K562 (cell line): Measurements from ENCODE around the gene FCGR3A. TPM values are rescaled to one million over a fixed set of nuclear protein-coding genes. Genes with fewer than 3 reads are reported as not detected.

ENCODE experiments used
- CC2D1A ChIP-seq: fragments of 450-650 bp; IDR thresholded peaks from 2 replicates; pipeline ENCODE4 v1.6.1; 2017; ENCODE audit warnings: mild to moderate bottlenecking
- ETV5 ChIP-seq: sonication (generic); formaldehyde crosslinking; IDR thresholded peaks from 2 replicates; pipeline ENCODE4 v1.4.0; 2020; ENCODE audit warnings: low read depth, mild to moderate bottlenecking, missing genetic modification reagents
- FOXK2 ChIP-seq, 2 experiments: fragments of 450-650 bp; IDR thresholded peaks in 1 of 2; conservative IDR thresholded peaks in 1 of 2; 2 replicates each; pipeline ENCODE4 v1.6.1; 2016; ENCODE audit warnings: low read depth in 2 of 2, mild to moderate bottlenecking in 1 of 2
- HDAC2 ChIP-seq: fragments of 450-650 bp; IDR thresholded peaks from 2 replicates; pipeline ENCODE4 v1.6.1; 2016; ENCODE audit warnings: mild to moderate bottlenecking
- HDAC3 ChIP-seq: fragments of 450-650 bp; IDR thresholded peaks from 2 replicates; pipeline ENCODE4 v1.6.1; 2018; ENCODE audit warnings: borderline replicate concordance, mild to moderate bottlenecking, moderate library complexity; ENCODE audit not compliant: partially characterized antibody
- LCOR ChIP-seq: sonication (generic); formaldehyde crosslinking; IDR thresholded peaks from 2 replicates; pipeline ENCODE4 v1.8.0; 2022; ENCODE audit warnings: mild to moderate bottlenecking, missing genetic modification reagents
- MTA2 ChIP-seq: fragments of 450-650 bp; IDR thresholded peaks from 2 replicates; pipeline ENCODE4 v1.6.1; 2016; ENCODE audit warnings: low read depth
- NCOA1 ChIP-seq: fragments of 450-650 bp; IDR thresholded peaks from 2 replicates; pipeline ENCODE4 v1.6.1; 2016; ENCODE audit warnings: low read depth
- RFX1 ChIP-seq: fragments of 450-650 bp; IDR thresholded peaks from 2 replicates; pipeline ENCODE4 v1.6.1; 2016; ENCODE audit warnings: mild to moderate bottlenecking, moderate library complexity
- SMARCE1 ChIP-seq: fragments of 450-650 bp; IDR thresholded peaks from 2 replicates; pipeline ENCODE4 v1.7.1; 2016; ENCODE audit warnings: mild to moderate bottlenecking
- SOX6 ChIP-seq: fragments of 450-650 bp; IDR thresholded peaks from 2 replicates; pipeline ENCODE4 v1.6.1; 2014; ENCODE audit warnings: mild to moderate bottlenecking
- TCF3 ChIP-seq: sonication (generic); formaldehyde crosslinking; IDR thresholded peaks from 2 replicates; pipeline ENCODE4 v1.4.0; 2020; ENCODE audit warnings: mild to moderate bottlenecking, missing genetic modification reagents
- TRIM24 ChIP-seq, 2 experiments: fragments of 450-650 bp; IDR thresholded peaks; 2 replicates each; pipeline ENCODE4 v1.6.1; 2016
- polyA plus RNA-seq, 8 experiments: library from polyadenylated mRNA; depleted of rRNA in 4 of 8; stranded (reverse) in 5 of 8; unstranded in 3 of 8; fragments of >200 nt; fragmentation: Nextera tagmentation in 2 of 8; fragmentation: Illumina TruSeq in 1 of 8; extraction: Ambion mirVana in 2 of 8; extraction: Trizol in 1 of 8; gene quantifications; 2 replicates each; pipeline versions ENCODE4 v1.2.1 to v1.2.3, GENCODE V29; 2011 to 2014; ENCODE audit warnings: inconsistent platforms in 1 of 8, missing spikeins in 1 of 8
- total RNA-seq, 7 experiments: library from RNA; depleted of rRNA in 6 of 7; stranded (reverse); fragments of >200 nt in 6 of 7; fragmentation: Illumina TruSeq in 2 of 7; extraction: Trizol in 2 of 7; gene quantifications; 2 replicates each; pipeline versions ENCODE4 v1.2.1 to v1.2.3, GENCODE V29; 2011 to 2021; ENCODE audit warnings: low replicate concordance in 1 of 7
- TF ChIP-seq, protein P1 (sequence below): fragments of 450-650 bp; IDR thresholded peaks from 2 replicates; pipeline ENCODE4 v1.6.1; 2017; ENCODE audit warnings: antibody characterized with exemption, mild to moderate bottlenecking
- TF ChIP-seq, protein P2 (sequence below): fragments of 450-650 bp; IDR thresholded peaks from 2 replicates; pipeline ENCODE4 v1.6.1; 2016; ENCODE audit warnings: antibody characterized with exemption
- TF ChIP-seq, protein P3 (sequence below): fragments of 450-650 bp; IDR thresholded peaks from 2 replicates; pipeline ENCODE4 v1.6.1; 2017; ENCODE audit warnings: antibody characterized with exemption
- TF ChIP-seq, protein P4 (sequence below), 2 experiments: fragments of 450-650 bp; IDR thresholded peaks; 2 replicates each; pipeline ENCODE4 v1.6.1; 2018; ENCODE audit warnings: mild to moderate bottlenecking in 2 of 2, low read depth in 1 of 2; ENCODE audit not compliant: partially characterized antibody in 2 of 2

Gene FCGR3A
- total and polyA plus RNA-seq, 9 of the 15 experiments (the other 6 are each of a cell fraction or from before 2014, with no cell fraction given), result 0.04 to 0.29 (median 0.14) TPM; not detected in 3

DNA sequence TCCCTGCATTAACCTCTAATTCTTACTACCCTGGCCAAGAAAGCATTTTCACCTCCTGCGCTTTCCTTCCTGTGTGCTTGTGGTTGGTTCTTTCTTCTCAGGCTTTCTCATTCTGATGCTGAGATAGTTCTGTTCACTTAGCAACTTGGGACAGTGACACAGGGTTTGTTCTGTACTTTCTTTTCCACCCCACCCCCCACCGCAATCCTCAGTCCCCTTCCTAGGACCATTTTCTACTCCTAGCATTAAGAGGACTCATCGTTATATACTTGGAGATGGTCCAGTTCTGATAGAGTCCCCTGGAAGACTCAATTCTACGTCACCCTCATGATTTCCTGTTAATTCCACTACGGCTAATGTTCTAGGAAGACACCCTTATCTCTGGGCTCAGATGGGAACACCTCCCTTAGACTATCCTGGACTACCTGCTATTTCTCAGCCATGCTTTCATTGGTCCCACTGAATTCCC, 7.5 kb downstream of the FCGR3A start (continued):
- TF ChIP-seq, protein P1, sequence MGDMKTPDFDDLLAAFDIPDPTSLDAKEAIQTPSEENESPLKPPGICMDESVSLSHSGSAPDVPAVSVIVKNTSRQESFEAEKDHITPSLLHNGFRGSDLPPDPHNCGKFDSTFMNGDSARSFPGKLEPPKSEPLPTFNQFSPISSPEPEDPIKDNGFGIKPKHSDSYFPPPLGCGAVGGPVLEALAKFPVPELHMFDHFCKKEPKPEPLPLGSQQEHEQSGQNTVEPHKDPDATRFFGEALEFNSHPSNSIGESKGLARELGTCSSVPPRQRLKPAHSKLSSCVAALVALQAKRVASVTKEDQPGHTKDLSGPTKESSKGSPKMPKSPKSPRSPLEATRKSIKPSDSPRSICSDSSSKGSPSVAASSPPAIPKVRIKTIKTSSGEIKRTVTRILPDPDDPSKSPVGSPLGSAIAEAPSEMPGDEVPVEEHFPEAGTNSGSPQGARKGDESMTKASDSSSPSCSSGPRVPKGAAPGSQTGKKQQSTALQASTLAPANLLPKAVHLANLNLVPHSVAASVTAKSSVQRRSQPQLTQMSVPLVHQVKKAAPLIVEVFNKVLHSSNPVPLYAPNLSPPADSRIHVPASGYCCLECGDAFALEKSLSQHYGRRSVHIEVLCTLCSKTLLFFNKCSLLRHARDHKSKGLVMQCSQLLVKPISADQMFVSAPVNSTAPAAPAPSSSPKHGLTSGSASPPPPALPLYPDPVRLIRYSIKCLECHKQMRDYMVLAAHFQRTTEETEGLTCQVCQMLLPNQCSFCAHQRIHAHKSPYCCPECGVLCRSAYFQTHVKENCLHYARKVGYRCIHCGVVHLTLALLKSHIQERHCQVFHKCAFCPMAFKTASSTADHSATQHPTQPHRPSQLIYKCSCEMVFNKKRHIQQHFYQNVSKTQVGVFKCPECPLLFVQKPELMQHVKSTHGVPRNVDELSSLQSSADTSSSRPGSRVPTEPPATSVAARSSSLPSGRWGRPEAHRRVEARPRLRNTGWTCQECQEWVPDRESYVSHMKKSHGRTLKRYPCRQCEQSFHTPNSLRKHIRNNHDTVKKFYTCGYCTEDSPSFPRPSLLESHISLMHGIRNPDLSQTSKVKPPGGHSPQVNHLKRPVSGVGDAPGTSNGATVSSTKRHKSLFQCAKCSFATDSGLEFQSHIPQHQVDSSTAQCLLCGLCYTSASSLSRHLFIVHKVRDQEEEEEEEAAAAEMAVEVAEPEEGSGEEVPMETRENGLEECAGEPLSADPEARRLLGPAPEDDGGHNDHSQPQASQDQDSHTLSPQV, result peak; percentile 57; the same call in 1 of the 2 replicates
- peak; percentile 77 for TF ChIP-seq SMARCE1
- TF ChIP-seq HDAC3, result peak; percentile 21
- 0 out of 2 replicates have a peak, but pooled peaks have one; percentile 60 for TF ChIP-seq NCOA1
- peak; percentile 46; the same call in 1 of the 2 replicates for TF ChIP-seq RFX1
- peak; percentile 52 for TF ChIP-seq MTA2
- TF ChIP-seq TCF3 (CRISPR knock-in tag), result peak; percentile 62
- TF ChIP-seq, protein P2, sequence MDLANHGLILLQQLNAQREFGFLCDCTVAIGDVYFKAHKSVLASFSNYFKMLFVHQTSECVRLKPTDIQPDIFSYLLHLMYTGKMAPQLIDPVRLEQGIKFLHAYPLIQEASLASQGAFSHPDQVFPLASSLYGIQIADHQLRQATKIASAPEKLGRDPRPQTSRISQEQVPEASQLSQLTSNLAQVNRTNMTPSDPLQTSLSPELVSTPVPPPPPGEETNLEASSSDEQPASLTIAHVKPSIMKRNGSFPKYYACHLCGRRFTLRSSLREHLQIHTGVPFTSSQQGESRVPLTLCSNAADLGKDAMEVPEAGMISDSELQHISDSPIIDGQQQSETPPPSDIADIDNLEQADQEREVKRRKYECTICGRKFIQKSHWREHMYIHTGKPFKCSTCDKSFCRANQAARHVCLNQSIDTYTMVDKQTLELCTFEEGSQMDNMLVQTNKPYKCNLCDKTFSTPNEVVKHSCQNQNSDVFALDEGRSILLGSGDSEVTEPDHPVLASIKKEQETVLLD, result 0 out of 2 replicates have a peak, but pooled peaks have one; percentile 53
- TF ChIP-seq, protein P3, sequence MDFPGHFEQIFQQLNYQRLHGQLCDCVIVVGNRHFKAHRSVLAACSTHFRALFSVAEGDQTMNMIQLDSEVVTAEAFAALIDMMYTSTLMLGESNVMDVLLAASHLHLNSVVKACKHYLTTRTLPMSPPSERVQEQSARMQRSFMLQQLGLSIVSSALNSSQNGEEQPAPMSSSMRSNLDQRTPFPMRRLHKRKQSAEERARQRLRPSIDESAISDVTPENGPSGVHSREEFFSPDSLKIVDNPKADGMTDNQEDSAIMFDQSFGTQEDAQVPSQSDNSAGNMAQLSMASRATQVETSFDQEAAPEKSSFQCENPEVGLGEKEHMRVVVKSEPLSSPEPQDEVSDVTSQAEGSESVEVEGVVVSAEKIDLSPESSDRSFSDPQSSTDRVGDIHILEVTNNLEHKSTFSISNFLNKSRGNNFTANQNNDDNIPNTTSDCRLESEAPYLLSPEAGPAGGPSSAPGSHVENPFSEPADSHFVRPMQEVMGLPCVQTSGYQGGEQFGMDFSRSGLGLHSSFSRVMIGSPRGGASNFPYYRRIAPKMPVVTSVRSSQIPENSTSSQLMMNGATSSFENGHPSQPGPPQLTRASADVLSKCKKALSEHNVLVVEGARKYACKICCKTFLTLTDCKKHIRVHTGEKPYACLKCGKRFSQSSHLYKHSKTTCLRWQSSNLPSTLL, result peak; percentile 68; the same call in 1 of the 2 replicates
- TF ChIP-seq FOXK2 (conservative IDR thresholded peaks at IDR 0.05 in 1 of 2, IDR thresholded peaks at IDR 0.05 in 1 of 2; ENCODE audit: low read depth in 2 of 2), result peak in 1 of 2 experiments; percentile 46; a peak in 1 of 4 replicates
- peak; percentile 52; the same call in 1 of the 2 replicates for TF ChIP-seq HDAC2
- TF ChIP-seq TRIM24 (IDR thresholded peaks at IDR 0.05), result peak in 1 of 2 experiments; percentile 7; a peak in 2 of 4 replicates
- TF ChIP-seq, protein P4, sequence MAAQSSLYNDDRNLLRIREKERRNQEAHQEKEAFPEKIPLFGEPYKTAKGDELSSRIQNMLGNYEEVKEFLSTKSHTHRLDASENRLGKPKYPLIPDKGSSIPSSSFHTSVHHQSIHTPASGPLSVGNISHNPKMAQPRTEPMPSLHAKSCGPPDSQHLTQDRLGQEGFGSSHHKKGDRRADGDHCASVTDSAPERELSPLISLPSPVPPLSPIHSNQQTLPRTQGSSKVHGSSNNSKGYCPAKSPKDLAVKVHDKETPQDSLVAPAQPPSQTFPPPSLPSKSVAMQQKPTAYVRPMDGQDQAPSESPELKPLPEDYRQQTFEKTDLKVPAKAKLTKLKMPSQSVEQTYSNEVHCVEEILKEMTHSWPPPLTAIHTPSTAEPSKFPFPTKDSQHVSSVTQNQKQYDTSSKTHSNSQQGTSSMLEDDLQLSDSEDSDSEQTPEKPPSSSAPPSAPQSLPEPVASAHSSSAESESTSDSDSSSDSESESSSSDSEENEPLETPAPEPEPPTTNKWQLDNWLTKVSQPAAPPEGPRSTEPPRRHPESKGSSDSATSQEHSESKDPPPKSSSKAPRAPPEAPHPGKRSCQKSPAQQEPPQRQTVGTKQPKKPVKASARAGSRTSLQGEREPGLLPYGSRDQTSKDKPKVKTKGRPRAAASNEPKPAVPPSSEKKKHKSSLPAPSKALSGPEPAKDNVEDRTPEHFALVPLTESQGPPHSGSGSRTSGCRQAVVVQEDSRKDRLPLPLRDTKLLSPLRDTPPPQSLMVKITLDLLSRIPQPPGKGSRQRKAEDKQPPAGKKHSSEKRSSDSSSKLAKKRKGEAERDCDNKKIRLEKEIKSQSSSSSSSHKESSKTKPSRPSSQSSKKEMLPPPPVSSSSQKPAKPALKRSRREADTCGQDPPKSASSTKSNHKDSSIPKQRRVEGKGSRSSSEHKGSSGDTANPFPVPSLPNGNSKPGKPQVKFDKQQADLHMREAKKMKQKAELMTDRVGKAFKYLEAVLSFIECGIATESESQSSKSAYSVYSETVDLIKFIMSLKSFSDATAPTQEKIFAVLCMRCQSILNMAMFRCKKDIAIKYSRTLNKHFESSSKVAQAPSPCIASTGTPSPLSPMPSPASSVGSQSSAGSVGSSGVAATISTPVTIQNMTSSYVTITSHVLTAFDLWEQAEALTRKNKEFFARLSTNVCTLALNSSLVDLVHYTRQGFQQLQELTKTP (IDR thresholded peaks at IDR 0.05; ENCODE audit: low read depth in 1 of 2, partially characterized antibody in 2 of 2), result peak; percentile 15 to 31
- TF ChIP-seq LCOR, result 0 out of 2 replicates have a peak, but pooled peaks have one; percentile 50
- TF ChIP-seq ETV5 (CRISPR knock-in tag), result peak; percentile 48; the same call in 1 of the 2 replicates
- peak; percentile 76; the same call in 1 of the 2 replicates for TF ChIP-seq CC2D1A
- TF ChIP-seq SOX6, result peak; percentile 59
